IgD-negative memory B cell (primary cell): ENCODE data around the gene GNAI1. TPM values are rescaled to one million over a fixed set of nuclear protein-coding genes. Genes with fewer than 3 reads are reported as not detected.

Experiments used
- H3K27ac Mint-ChIP-seq, 3 donors: one replicate each; pipeline ENCODE4 v1.8.0; 2020 to 2022; ENCODE audit warnings: mild to moderate bottlenecking in 3 of 3, mixed read lengths in 3 of 3, moderate library complexity in 1 of 3
- H3K27me3 Mint-ChIP-seq: one replicate; pipeline ENCODE4 v1.8.0; 2021; ENCODE audit warnings: mixed read lengths
- H3K36me3 Mint-ChIP-seq: one replicate; pipeline ENCODE4 v1.8.0; 2020; ENCODE audit warnings: mild to moderate bottlenecking, mixed read lengths
- H3K4me1 Mint-ChIP-seq, 3 donors: one replicate each; pipeline ENCODE4 v1.8.0; 2020 to 2022; ENCODE audit warnings: mixed read lengths in 3 of 3, mild to moderate bottlenecking in 1 of 3
- H3K4me3 Mint-ChIP-seq, 4 donors: one replicate each; pipeline ENCODE4 v1.8.0; 2020 to 2022; ENCODE audit warnings: mild to moderate bottlenecking in 4 of 4, mixed read lengths in 4 of 4, moderate library complexity in 3 of 4
- H3K9me3 Mint-ChIP-seq, 3 donors: one replicate each; pipeline ENCODE4 v1.8.0; 2020 to 2021; ENCODE audit warnings: mixed read lengths in 3 of 3, mild to moderate bottlenecking in 1 of 3
- polyA plus RNA-seq: library from polyadenylated mRNA; unstranded; fragments of 300-500 nt; fragmentation: Illumina TruSeq; gene quantifications from one replicate; pipeline ENCODE4 v1.2.3, GENCODE V29; 2021

GNAI1 gene
- polyA plus RNA-seq, 1 donor from 2014 or later, result 0.10 TPM

GRCh38 chr7:80124526-80125264, 9.9 kb upstream of the GNAI1 start:
- H3K4me1 Mint-ChIP-seq, result peaks cover 0 to 1% (median 0%) of the 10 kb centered on the region in 3 donors
- H3K4me3 Mint-ChIP-seq, result peak overlapping the region in 1 of 4 donors; percentile 9
- peaks cover 0 to 6% (median 3%) of the 10 kb centered on the region in 3 donors for H3K9me3 Mint-ChIP-seq
- no peaks in the 10 kb centered on the region for H3K36me3 Mint-ChIP-seq
- no peaks in the 10 kb centered on the region for H3K27me3 Mint-ChIP-seq
- H3K27ac Mint-ChIP-seq, result no peak overlapping the region

GRCh38 chr7:80127412-80128160, 7.0 kb upstream of the GNAI1 start:
- Mint-ChIP-seq H3K27me3 (no peaks in the 10 kb centered on the region), H3K9me3 (no peaks in the 10 kb centered on the region), H3K27ac (no peak overlapping the region), H3K4me1 (peaks cover 0 to 1% (median 0%) of the 10 kb centered on the region in 3 donors), H3K36me3 (no peaks in the 10 kb centered on the region), H3K4me3 (no peak overlapping the region)

GRCh38 chr7:80128918-80129317, 5.7 kb upstream of the GNAI1 start:
- Mint-ChIP-seq H3K27me3 (peaks cover 6% of the 10 kb centered on the region), H3K9me3 (peaks cover 0 to 1% (median 0%) of the 10 kb centered on the region in 3 donors), H3K4me3 (no peak overlapping the region), H3K36me3 (no peaks in the 10 kb centered on the region), H3K27ac (no peak overlapping the region), H3K4me1 (peaks cover 0 to 1% (median 0%) of the 10 kb centered on the region in 3 donors)

- Mint-ChIP-seq H3K4me1 (peaks cover 0 to 1% (median 0%) of the 10 kb centered on the region in 3 donors), H3K27me3 (peaks cover 11% of the 10 kb centered on the region), H3K27ac (no peak overlapping the region), H3K9me3 (peaks cover 0 to 2% (median 0%) of the 10 kb centered on the region in 3 donors), H3K36me3 (no peaks in the 10 kb centered on the region), H3K4me3 (no peak overlapping the region)
Measured at GRCh38 chr7:80129785-80130184, 4.8 kb upstream of the GNAI1 start.

GRCh38 chr7:80131675-80132435, 2.8 kb upstream of the GNAI1 start:
- H3K36me3 Mint-ChIP-seq, result no peaks in the 10 kb centered on the region
- no peak overlapping the region for H3K4me3 Mint-ChIP-seq
- peaks cover 25% of the 10 kb centered on the region for H3K27me3 Mint-ChIP-seq
- H3K4me1 Mint-ChIP-seq, result peaks cover 0 to 8% (median 2%) of the 10 kb centered on the region in 3 donors
- H3K27ac Mint-ChIP-seq, result no peak overlapping the region
- H3K9me3 Mint-ChIP-seq, result peaks cover 0 to 3% (median 3%) of the 10 kb centered on the region in 3 donors

- Mint-ChIP-seq H3K4me1 (peaks cover 0 to 9% (median 2%) of the 10 kb centered on the region in 3 donors), H3K27me3 (peaks cover 28% of the 10 kb centered on the region), H3K9me3 (peaks cover 0 to 4% (median 3%) of the 10 kb centered on the region in 3 donors), H3K36me3 (no peaks in the 10 kb centered on the region), H3K4me3 (no peak overlapping the region), H3K27ac (no peak overlapping the region)
Measured at GRCh38 chr7:80132594-80132993, 2.0 kb upstream of the GNAI1 start.

- Mint-ChIP-seq H3K36me3 (no peaks in the 10 kb centered on the region), H3K4me3 (peak overlapping the region in 1 of 4 donors; percentile 43), H3K9me3 (peaks cover 0 to 4% (median 3%) of the 10 kb centered on the region in 3 donors), H3K27me3 (peaks cover 32% of the 10 kb centered on the region), H3K27ac (no peak overlapping the region), H3K4me1 (peaks cover 0 to 10% (median 2%) of the 10 kb centered on the region in 3 donors)
Measured at GRCh38 chr7:80133361-80134114, 1.1 kb upstream of the GNAI1 start.

GRCh38 chr7:80134115-80134535, 506 bp upstream of the GNAI1 start:
- Mint-ChIP-seq H3K4me3 (peak overlapping the region in 2 of 4 donors; percentile 43), H3K27ac (no peak overlapping the region), H3K4me1 (peaks cover 0 to 10% (median 2%) of the 10 kb centered on the region in 3 donors), H3K27me3 (peaks cover 32% of the 10 kb centered on the region), H3K36me3 (no peaks in the 10 kb centered on the region), H3K9me3 (peaks cover 0 to 4% (median 3%) of the 10 kb centered on the region in 3 donors)

GRCh38 chr7:80135309-80136104, 876 bp downstream of the GNAI1 start:
- H3K9me3 Mint-ChIP-seq, result peaks cover 0 to 4% (median 3%) of the 10 kb centered on the region in 3 donors
- peaks cover 0 to 10% (median 2%) of the 10 kb centered on the region in 3 donors for H3K4me1 Mint-ChIP-seq
- H3K4me3 Mint-ChIP-seq, result peak overlapping the region in 3 of 4 donors; percentile 27 to 85 (median 84)
- no peaks in the 10 kb centered on the region for H3K36me3 Mint-ChIP-seq
- H3K27ac Mint-ChIP-seq, result no peak overlapping the region
- H3K27me3 Mint-ChIP-seq, result peaks cover 32% of the 10 kb centered on the region

GRCh38 chr7:80136261-80137055, 1.8 kb downstream of the GNAI1 start:
- H3K27me3 Mint-ChIP-seq, result peaks cover 32% of the 10 kb centered on the region
- H3K4me3 Mint-ChIP-seq, result peak overlapping the region in 2 of 4 donors; percentile 4 to 84
- H3K27ac Mint-ChIP-seq, result no peak overlapping the region
- H3K36me3 Mint-ChIP-seq, result no peaks in the 10 kb centered on the region
- peaks cover 0 to 10% (median 2%) of the 10 kb centered on the region in 3 donors for H3K4me1 Mint-ChIP-seq
- peaks cover 0 to 4% (median 3%) of the 10 kb centered on the region in 3 donors for H3K9me3 Mint-ChIP-seq

- H3K9me3 Mint-ChIP-seq, result peaks cover 0 to 4% (median 4%) of the 10 kb centered on the region in 3 donors
- no peak overlapping the region for H3K4me3 Mint-ChIP-seq
- H3K36me3 Mint-ChIP-seq, result no peaks in the 10 kb centered on the region
- no peak overlapping the region for H3K27ac Mint-ChIP-seq
- peaks cover 32% of the 10 kb centered on the region for H3K27me3 Mint-ChIP-seq
- peaks cover 0 to 10% (median 2%) of the 10 kb centered on the region in 3 donors for H3K4me1 Mint-ChIP-seq
Measured at GRCh38 chr7:80137410-80137809, 2.8 kb downstream of the GNAI1 start.

- peaks cover 23% of the 10 kb centered on the region for H3K27me3 Mint-ChIP-seq
- H3K4me1 Mint-ChIP-seq, result peaks cover 0 to 10% (median 2%) of the 10 kb centered on the region in 3 donors
- H3K36me3 Mint-ChIP-seq, result no peaks in the 10 kb centered on the region
- H3K27ac Mint-ChIP-seq, result no peak overlapping the region
- peaks cover 0 to 4% (median 2%) of the 10 kb centered on the region in 3 donors for H3K9me3 Mint-ChIP-seq
- H3K4me3 Mint-ChIP-seq, result no peak overlapping the region
Measured at GRCh38 chr7:80139236-80139635, 4.6 kb downstream of the GNAI1 start.

- Mint-ChIP-seq H3K36me3 (no peaks in the 10 kb centered on the region), H3K4me3 (no peak overlapping the region), H3K27ac (no peak overlapping the region), H3K27me3 (peaks cover 18% of the 10 kb centered on the region), H3K9me3 (peaks cover 0 to 4% (median 2%) of the 10 kb centered on the region in 3 donors), H3K4me1 (peaks cover 0 to 10% (median 2%) of the 10 kb centered on the region in 3 donors)
Measured at GRCh38 chr7:80140388-80140787, 5.8 kb downstream of the GNAI1 start.
